ENCODE results near the gene HADHA.
A peak's percentile ranks its signal among the peaks of the same experiment; 100 is the strongest.
"Not testable (repeated sequence)": the region's sequence is repeated elsewhere in the genome, so short reads cannot be mapped to it uniquely, and the experiment has no call there.

HADHA gene

DNA sequence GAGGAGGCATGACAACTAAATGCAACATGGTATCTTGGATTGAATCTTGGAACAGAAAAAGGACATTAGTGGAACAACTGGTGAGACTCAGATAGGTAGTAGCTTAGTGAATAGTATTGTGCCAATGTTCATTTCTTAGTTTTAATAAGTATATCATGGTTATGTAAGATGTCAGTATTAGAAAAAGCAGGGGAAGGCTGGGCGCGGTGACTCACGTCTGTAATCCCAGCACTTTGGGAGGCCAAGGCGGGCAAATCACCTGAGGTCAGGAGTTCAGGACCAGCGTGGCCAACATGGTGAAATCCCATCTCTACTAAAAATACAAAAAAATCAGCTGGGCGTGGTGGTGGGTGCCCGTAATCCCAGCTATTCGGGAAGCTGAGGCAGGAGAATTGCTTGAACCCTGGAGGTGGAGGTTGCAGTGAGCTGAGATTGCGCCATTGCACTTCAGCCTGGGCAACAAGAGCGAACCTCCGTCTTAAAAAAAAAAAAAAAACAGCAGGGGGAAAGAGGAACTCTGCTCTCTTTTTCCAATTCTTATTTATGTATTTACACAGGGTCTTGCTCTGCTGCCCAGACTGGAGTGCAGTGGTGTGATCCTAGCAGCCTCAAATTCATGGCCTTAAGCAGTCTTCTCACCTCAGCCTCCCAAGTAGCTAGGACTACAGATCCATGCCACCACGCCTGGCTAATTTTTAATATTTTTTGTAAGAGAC is 24.4 kb upstream of the HADHA start:
- H3K27me3 Mint-ChIP-seq, CTCF ChIA-PET, H3K4me3 Mint-ChIP-seq, H3K27ac Mint-ChIP-seq, DNase-seq, H3K9me3 Mint-ChIP-seq, H3K4me1 Mint-ChIP-seq: not testable (repeated sequence)
- peaks cover 14% of the 10 kb centered on the region for H3K36me3 Mint-ChIP-seq

DNA sequence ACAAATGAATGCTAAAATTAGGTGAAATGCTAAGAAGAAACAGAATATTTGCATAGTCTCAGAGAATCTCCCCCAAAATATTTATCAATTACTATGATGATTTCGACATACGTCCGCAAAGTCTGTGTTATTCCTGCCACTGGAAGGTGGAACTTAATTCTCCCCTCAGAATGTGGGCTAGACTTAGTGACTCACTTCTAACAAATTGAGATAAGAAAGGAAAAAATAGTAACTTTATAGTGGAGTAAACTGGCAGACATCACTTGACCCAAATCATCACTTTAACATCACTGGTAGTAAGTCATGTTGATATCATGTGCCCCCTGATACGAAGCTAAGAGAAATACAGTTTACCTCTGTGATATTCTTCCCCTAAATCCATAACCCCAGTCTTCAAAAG is 23.8 kb upstream of the HADHA start:
- Mint-ChIP-seq H3K36me3 (peaks cover 11% of the 10 kb centered on the region), H3K27ac (no peak overlapping the region), H3K27me3 (no peaks in the 10 kb centered on the region), H3K4me3 (no peak overlapping the region), H3K4me1 (no peaks in the 10 kb centered on the region), H3K9me3 (no peaks in the 10 kb centered on the region)
- CTCF ChIA-PET = no interaction called here
- DNase-seq = no peak

DNA sequence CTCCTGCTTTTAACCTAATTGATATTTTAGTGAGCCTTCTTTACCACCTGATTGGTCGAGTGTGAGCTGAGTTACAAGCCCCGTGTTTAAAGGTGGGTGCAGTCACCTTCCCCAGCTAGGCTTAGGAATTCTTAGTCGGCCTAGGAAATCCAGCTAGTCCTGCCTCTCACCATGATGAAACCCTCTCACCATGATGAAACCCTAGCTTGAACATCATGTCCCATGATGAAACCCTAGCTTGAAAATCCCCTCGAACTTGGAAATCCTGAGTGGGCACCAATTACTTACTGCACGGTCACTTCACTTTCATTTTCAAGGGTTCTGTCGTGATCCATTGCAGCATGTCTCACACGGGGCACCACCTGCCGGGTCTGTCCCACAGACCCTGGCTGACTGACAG is 14.4 kb upstream of the HADHA start:
- peaks cover 22% of the 10 kb centered on the region for H3K36me3 Mint-ChIP-seq
- CTCF ChIA-PET = interaction anchor here (0.5 kb wide), 1 partner anchor 507 kb away, joined by 3 read pairs; no protein-coding TSS in a partner anchor
- DNase-seq = not testable (repeated sequence)

DNA sequence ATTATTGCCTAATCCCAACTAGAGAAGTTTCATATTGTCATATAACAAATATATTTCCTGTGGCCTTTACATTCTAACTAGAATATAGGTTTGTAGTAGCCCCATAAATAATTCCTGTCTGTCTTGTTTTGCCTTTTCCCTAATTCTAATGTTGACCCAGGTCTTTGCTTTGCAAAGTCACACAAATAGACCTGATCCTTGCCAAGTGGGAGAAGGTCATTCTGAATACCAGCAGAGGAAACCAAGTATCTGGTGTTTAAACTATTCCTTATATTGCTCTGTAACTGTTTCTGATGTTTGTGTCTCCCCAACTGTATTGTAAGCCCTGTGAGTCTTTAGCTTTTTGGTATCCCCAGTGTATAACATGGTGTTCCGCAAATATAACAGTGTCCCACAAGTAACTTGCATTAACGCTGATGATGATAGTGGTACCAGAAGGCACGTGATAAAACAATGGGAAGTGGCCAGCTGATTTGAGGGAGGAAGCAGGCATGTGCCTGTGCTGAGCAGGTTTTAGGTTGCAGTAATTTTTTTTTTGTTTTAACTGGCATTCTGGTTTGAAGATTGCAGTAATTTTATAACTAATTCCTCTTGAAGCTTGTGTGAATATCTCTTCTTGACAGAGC is 11.4 kb upstream of the HADHA start:
- Mint-ChIP-seq H3K4me3 (no peak overlapping the region), H3K27me3 (no peaks in the 10 kb centered on the region), H3K27ac (no peak overlapping the region), H3K4me1 (no peaks in the 10 kb centered on the region), H3K9me3 (no peaks in the 10 kb centered on the region), H3K36me3 (peaks cover 20% of the 10 kb centered on the region)
- no peak for DNase-seq
- CTCF ChIA-PET = no interaction called here

More for the DNA sequence above, 14.4 kb upstream of the HADHA start:
- H3K9me3 Mint-ChIP-seq, H3K27ac Mint-ChIP-seq, H3K4me1 Mint-ChIP-seq, H3K27me3 Mint-ChIP-seq, H3K4me3 Mint-ChIP-seq: not testable (repeated sequence)

DNA sequence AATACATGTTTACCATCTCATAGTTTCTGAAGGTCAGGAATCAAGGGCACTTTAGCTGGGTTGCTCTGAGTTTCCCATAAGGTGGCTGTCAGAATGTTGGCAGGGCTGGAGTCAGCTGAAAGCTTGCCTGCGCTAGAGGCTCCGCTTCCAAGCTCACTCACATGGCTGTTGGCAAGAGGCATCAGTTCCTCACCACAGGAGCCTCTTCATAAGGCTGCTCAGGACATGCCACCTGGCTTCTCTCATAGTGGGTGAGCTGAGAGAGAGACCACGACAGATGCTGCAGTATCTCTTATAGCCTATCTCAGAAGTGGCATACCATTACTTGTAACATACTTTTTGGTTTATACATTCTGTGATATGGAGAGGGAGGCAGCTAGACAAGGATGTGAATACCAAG is 7.5 kb upstream of the HADHA start:
- Mint-ChIP-seq H3K4me3 (no peak overlapping the region), H3K4me1 (peaks cover 6% of the 10 kb centered on the region), H3K9me3 (no peaks in the 10 kb centered on the region), H3K36me3 (peaks cover 9% of the 10 kb centered on the region), H3K27me3 (no peaks in the 10 kb centered on the region), H3K27ac (no peak overlapping the region)
- DNase-seq = no peak
- CTCF ChIA-PET = no interaction called here

DNA sequence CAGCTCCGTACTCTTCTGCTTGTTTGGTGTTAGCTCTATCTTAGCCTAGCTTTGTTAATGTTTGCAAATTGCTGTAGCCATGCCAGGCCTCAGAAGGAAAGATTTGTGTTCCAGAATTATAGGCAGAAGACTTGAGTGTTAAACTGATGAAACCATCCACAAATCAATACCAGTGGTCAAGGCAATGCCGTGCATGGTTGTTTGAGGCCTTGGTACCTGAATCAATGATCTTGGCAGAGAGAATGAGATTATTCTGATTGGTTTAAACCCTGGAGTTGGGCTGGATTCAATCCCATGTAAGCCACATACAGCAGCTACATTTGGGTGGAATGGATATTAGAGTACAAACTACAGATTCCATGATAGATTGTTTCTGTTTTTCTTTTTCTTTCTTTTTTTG is 5.2 kb upstream of the HADHA start:
- Mint-ChIP-seq H3K9me3 (no peaks in the 10 kb centered on the region), H3K36me3 (peaks cover under 1% of the 10 kb centered on the region), H3K4me1 (peaks cover 21% of the 10 kb centered on the region), H3K27me3 (no peaks in the 10 kb centered on the region), H3K4me3 (no peak overlapping the region), H3K27ac (no peak overlapping the region)
- no peak for DNase-seq
- CTCF ChIA-PET = no interaction called here

DNA sequence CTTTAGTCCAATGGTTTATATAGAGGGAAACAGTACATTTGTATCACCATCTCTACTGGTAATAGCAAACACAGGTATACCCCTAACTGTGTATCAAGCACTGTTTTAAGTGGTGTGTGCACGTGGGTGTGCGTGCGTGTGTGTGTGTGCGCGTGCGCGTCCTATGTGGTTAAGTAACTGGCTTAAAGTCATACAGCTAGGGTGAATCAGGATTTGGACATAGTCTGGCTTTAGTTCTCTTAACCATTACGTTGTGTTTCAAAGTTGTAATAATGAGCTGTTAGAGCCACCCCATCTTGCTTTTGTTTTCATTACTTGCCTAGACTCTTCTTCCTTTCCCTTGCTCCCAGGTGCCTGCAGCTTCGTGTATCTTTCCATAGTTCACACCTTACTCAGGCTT is 2.4 kb upstream of the HADHA start:
- H3K9me3 Mint-ChIP-seq = no peaks in the 10 kb centered on the region
- H3K27ac Mint-ChIP-seq = no peak overlapping the region
- H3K4me1 Mint-ChIP-seq = peaks cover 36% of the 10 kb centered on the region
- CTCF ChIA-PET = interaction anchor here (1.9 kb wide), 1 partner anchor 62 kb away, joined by 4 read pairs; no protein-coding TSS in a partner anchor
- H3K4me3 Mint-ChIP-seq = peak overlapping the region; percentile 14
- no peaks in the 10 kb centered on the region for H3K27me3 Mint-ChIP-seq
- H3K36me3 Mint-ChIP-seq = peaks cover 3% of the 10 kb centered on the region
- DNase-seq = no peak

DNA sequence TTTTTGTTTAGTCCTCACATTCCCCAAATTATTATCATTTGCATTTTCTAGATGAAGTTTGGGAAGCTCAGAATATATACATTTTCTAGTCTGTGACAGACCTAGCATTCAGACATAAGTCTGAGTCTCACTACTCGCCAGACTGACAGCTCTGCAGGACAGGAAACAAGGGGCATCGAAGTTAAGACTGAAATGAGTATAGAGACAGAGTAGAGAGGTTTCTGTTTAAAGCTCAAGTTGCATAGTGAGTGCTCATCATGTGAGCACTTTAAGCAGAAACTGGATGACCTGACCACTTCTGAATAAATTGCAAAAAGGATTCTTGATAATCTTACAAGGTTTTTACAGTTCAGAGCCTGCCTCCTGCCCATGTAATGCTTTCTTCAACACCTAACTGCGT is 1.4 kb upstream of the HADHA start:
- H3K4me1 Mint-ChIP-seq = peaks cover 39% of the 10 kb centered on the region
- H3K9me3 Mint-ChIP-seq = no peaks in the 10 kb centered on the region
- CTCF ChIA-PET = interaction anchor here (0.6 to 1.9 kb wide), 2 partner anchors 61 to 1269 kb away, joined by 3 to 4 read pairs; no protein-coding TSS in a partner anchor
- H3K27ac Mint-ChIP-seq = peak overlapping the region; percentile 92
- no peak for DNase-seq
- H3K27me3 Mint-ChIP-seq = no peaks in the 10 kb centered on the region
- peaks cover 3% of the 10 kb centered on the region for H3K36me3 Mint-ChIP-seq
- peak overlapping the region; percentile 96 for H3K4me3 Mint-ChIP-seq

DNA sequence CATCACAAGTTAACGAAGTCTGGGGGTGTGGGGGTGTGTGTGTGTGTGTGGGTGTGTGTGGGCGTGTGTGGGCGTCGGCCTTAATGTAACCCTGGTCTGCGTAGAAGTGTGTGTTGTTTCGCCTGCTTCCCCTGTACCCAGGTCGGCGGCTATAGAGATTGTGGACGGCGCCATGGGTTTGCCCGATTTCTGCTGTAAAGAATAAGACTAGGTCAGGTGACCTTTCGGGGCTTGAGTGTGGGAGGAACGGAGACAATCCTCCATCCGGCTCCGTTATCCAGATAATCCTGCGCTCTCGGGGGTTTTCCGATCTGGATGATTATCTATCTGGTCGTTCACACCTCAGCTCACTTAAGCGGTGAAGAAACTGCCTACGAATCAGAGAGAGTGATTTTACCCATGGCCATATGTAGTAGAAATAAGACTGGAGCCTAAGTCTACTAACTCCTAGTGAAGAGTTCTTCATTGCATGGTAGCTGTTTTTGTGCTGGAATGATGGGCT is 850 bp upstream of the HADHA start:
- Mint-ChIP-seq H3K9me3 (no peaks in the 10 kb centered on the region), H3K4me3 (peak overlapping the region; percentile 96), H3K36me3 (peaks cover 3% of the 10 kb centered on the region), H3K4me1 (peaks cover 43% of the 10 kb centered on the region), H3K27me3 (no peaks in the 10 kb centered on the region), H3K27ac (peak overlapping the region; percentile 92)
- CTCF ChIA-PET = interaction anchor here (0.9 to 1.9 kb wide), 2 partner anchors 29 to 61 kb away, joined by 3 to 4 read pairs; no protein-coding TSS in a partner anchor
- peak; percentile 61 for DNase-seq

DNA sequence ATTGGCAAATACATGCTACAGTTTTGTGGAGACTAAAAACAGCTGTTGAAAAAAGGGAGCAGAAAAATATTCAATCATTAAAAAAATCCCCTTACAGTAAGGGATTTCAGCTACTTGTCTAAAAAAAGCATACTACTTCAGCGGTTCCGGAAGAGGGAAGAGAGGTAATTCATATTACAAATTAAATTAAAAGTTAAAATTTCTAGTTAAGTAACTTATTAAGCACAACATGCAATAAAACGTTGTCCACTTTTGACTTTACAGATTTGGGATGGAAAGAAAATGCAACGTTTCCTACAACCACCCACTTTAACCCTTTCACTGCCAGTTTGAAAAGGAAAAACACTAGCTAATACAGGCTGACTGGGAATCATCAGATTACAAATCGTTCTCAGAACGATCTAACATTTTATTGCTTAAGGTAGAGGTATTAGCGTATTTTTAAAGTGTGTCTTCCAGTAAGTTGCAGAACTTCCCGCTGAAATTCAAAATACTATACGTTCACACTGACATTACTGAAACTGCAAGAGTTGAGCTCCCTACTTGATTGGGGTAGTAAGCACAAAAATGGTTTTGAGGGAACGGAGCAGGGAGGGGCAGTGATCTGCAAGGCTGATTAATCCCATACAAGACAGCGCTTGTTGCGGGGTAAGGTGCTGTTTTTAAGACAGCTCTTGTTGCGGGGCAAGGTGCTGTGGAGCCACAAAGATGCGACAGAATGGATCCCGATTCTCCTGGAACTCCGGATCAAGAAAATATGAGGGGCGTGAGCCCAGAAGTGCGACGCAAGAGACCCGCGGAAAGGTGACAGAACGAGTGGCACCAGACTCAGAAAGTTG is 743 bp downstream of the HADHA start:
- H3K27ac Mint-ChIP-seq = peak overlapping the region; percentile 92
- peak overlapping the region; percentile 96 for H3K4me3 Mint-ChIP-seq
- no peak for DNase-seq
- H3K27me3 Mint-ChIP-seq = no peaks in the 10 kb centered on the region
- H3K36me3 Mint-ChIP-seq = peaks cover 5% of the 10 kb centered on the region
- CTCF ChIA-PET = interaction anchor here (0.6 to 1.5 kb wide), 4 partner anchors 31 to 87 kb away, joined by 3 to 4 read pairs (median 3); no protein-coding TSS in a partner anchor
- peaks cover 46% of the 10 kb centered on the region for H3K4me1 Mint-ChIP-seq
- H3K9me3 Mint-ChIP-seq = no peaks in the 10 kb centered on the region

DNA sequence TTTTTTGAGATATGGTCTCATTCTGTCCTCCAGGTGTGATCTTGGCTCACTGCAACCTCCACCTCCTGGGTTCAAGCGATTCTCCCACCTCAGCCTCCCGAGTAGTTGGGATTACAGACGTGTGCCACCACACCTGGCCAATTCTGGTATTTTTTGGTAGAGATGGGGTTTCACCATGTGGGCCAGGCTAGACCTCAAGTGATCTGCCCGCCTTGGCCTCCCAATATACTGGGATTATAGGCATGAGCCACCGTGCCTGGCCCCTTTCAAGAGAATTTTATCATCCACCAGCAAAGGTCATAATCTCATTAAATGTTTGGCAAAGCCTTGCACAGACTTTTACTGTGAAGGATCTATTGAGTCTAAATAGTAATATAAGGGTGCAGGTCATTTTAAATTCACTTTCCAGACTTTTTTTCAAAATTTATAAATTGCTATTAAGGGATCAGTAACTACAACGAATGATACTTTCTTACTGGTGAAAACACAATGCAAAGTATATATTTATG is 2.5 kb downstream of the HADHA start:
- no peaks in the 10 kb centered on the region for H3K27me3 Mint-ChIP-seq
- no peak for DNase-seq
- H3K36me3 Mint-ChIP-seq = peaks cover 13% of the 10 kb centered on the region
- CTCF ChIA-PET = no interaction called here
- no peak overlapping the region for H3K4me3 Mint-ChIP-seq
- H3K27ac Mint-ChIP-seq = no peak overlapping the region
- peaks cover 41% of the 10 kb centered on the region for H3K4me1 Mint-ChIP-seq
- no peaks in the 10 kb centered on the region for H3K9me3 Mint-ChIP-seq

DNA sequence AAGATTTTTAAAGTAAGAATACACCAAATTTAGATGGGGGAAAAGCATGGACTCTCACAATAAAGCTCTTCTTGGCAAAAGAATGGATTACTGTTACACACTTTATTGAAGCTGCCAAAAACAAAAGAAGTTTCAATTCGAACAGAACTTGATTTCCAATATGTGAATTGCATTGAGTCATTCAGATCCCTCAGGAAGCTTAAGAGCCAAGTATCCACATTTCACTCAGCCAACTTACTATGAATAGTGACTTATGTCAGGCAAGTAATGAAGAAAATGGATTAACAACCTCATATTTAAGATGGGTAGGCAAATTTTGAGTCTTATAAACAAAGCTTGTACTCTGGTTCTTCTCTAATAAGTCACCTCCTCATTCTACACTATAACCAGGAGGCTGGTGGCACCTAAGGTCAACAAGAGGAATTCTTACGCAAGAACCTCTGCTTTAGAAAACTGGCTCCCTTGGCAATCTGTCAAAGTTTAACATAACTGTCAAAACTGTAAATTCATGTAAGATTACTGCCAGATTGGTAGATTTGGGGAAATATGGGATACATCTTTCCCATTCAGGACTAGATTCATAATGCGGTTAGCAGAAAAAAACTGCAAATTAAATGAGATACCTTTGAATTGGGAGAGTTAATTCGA is 6.0 kb downstream of the HADHA start:
- Mint-ChIP-seq H3K36me3 (peaks cover 25% of the 10 kb centered on the region), H3K4me1 (peaks cover 25% of the 10 kb centered on the region), H3K27me3 (no peaks in the 10 kb centered on the region), H3K27ac (no peak overlapping the region), H3K4me3 (no peak overlapping the region), H3K9me3 (no peaks in the 10 kb centered on the region)
- no peak for DNase-seq
- CTCF ChIA-PET = no interaction called here

DNA sequence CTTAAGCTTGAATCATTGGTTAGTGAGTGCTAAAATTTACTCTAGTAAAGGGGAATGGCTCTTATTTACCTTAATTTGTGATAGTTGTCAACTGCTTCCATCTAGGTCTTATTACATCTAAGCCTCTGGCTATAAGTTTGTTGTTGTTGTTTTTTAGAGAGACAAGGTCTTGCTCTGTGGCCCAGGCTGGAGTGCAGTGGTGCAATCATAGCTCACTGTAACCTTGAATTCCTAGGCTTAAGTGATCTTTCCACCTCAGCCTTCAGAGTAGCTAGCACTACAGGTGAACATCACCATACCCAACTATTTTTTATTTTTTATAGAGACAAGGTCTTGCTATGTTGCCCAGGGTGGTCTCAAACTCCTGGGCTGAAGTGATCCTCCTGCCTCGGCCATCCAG is 6.6 kb downstream of the HADHA start:
- Mint-ChIP-seq H3K27me3 (no peaks in the 10 kb centered on the region), H3K27ac (no peak overlapping the region), H3K4me3 (no peak overlapping the region), H3K4me1 (peaks cover 19% of the 10 kb centered on the region), H3K36me3 (peaks cover 26% of the 10 kb centered on the region), H3K9me3 (no peaks in the 10 kb centered on the region)
- CTCF ChIA-PET = no interaction called here
- DNase-seq = no peak

DNA sequence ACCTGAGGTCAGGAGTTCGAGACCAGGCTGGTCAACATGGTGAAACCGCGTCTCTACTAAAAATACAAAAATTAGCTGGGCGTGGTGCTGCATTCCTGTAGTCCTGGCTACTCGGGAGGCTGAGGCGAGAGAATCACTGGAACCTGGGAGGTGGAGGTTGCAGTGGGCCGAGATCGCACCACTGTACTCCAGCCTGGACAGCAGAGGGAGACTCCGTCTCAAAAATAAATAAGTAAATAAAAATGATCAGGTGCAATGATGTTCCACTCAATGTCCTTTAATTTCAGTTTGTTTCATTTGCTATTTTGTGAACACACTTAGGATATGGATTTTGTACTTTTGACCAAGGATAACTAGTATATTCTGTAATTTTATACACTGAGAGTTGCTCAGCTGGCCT is 9.3 kb downstream of the HADHA start:
- no peak overlapping the region for H3K27ac Mint-ChIP-seq
- H3K27me3 Mint-ChIP-seq = no peaks in the 10 kb centered on the region
- peaks cover 36% of the 10 kb centered on the region for H3K36me3 Mint-ChIP-seq
- H3K4me3 Mint-ChIP-seq = no peak overlapping the region
- CTCF ChIA-PET = interaction anchor here (0.7 kb wide), 2 partner anchors 100 to 330 kb away, joined by 3 read pairs; no protein-coding TSS in a partner anchor
- peaks cover under 1% of the 10 kb centered on the region for H3K4me1 Mint-ChIP-seq
- DNase-seq = no peak
- no peaks in the 10 kb centered on the region for H3K9me3 Mint-ChIP-seq
